K562 (cell line): ENCODE measurements around the gene GPR180.

Experiments used
- EHMT2 ChIP-seq: fragments of 450-650 bp; IDR thresholded peaks from 2 replicates; pipeline ENCODE4 v1.6.1; 2018; ENCODE audit warnings: antibody characterized with exemption
- FOXK1 ChIP-seq: sonication (generic); formaldehyde crosslinking; IDR thresholded peaks from 2 replicates; pipeline ENCODE4 v1.8.0; 2022; ENCODE audit warnings: missing genetic modification reagents, mild to moderate bottlenecking, borderline replicate concordance
- JUNB ChIP-seq: fragments of 450-650 bp; formaldehyde crosslinking; conservative IDR thresholded peaks from 2 replicates; pipeline ENCODE4 v1.4.0; 2020; ENCODE audit warnings: mild to moderate bottlenecking
- KLF10 ChIP-seq: fragments of 250-450 bp; sonication (Bioruptor Pico); IDR thresholded peaks from 2 replicates; pipeline ENCODE4 v1.6.1; 2021; ENCODE audit warnings: matching md5 sums
- MAZ ChIP-seq, 2 experiments: fragments of 450-650 bp in 1 of 2; sonication (generic) in 1 of 2; formaldehyde crosslinking; IDR thresholded peaks in 1 of 2; conservative IDR thresholded peaks in 1 of 2; 2 replicates each; pipeline versions ENCODE4 v1.4.0 to v1.5.0; 2020; ENCODE audit warnings: mild to moderate bottlenecking in 1 of 2, missing genetic modification reagents in 1 of 2
- MYC ChIP-seq, 2 experiments: fragments of 250-450 bp in 1 of 2; sonication (Bioruptor Pico) in 1 of 2; IDR thresholded peaks; 2 replicates each; pipeline versions ENCODE4 v1.5.1 to v1.6.1; 2012 to 2021; ENCODE audit warnings: low read depth in 2 of 2, borderline replicate concordance in 1 of 2, improper control_type of control experiment in 1 of 2, low read length in 1 of 2, mild to moderate bottlenecking in 1 of 2, moderate library complexity in 1 of 2
- RAD21 ChIP-seq, 2 experiments: fragments of 250-450 bp in 1 of 2; fragments of 450-650 bp in 1 of 2; sonication (Bioruptor Pico) in 1 of 2; formaldehyde crosslinking in 1 of 2; IDR thresholded peaks in 1 of 2; conservative IDR thresholded peaks in 1 of 2; 2 replicates each; pipeline versions ENCODE4 v1.4.0 to v1.8.0; 2020 to 2022; ENCODE audit warnings: mild to moderate bottlenecking in 2 of 2, moderate library complexity in 1 of 2
- ZNF449 ChIP-seq: fragments of 250-450 bp; sonication (Bioruptor Pico); IDR thresholded peaks from 2 replicates; pipeline ENCODE4 v1.8.0; 2022; ENCODE audit warnings: moderate library complexity, mild to moderate bottlenecking, inconsistent platforms
- ZNF696 ChIP-seq: fragments of 250-450 bp; sonication (Bioruptor Pico); conservative IDR thresholded peaks from 2 replicates; pipeline ENCODE4 v1.4.0; 2020; ENCODE audit warnings: mild to moderate bottlenecking, moderate library complexity
- ZSCAN29 ChIP-seq: fragments of 450-650 bp; IDR thresholded peaks from 2 replicates; pipeline ENCODE4 v1.6.1; 2017
- TF ChIP-seq, protein P1 (sequence below), 3 experiments: IDR thresholded peaks in 2 of 3; conservative IDR thresholded peaks in 1 of 3; 2 replicates each; pipeline ENCODE4 v1.5.1; 2011 to 2012; ENCODE audit warnings: low read length in 3 of 3, mild to moderate bottlenecking in 3 of 3, control low read depth in 2 of 3, improper control_type of control experiment in 1 of 3, inconsistent platforms in 1 of 3, low read depth in 1 of 3, mixed read lengths in 1 of 3, moderate library complexity in 1 of 3; ENCODE audit not compliant: insufficient read depth in 2 of 3

DNA sequence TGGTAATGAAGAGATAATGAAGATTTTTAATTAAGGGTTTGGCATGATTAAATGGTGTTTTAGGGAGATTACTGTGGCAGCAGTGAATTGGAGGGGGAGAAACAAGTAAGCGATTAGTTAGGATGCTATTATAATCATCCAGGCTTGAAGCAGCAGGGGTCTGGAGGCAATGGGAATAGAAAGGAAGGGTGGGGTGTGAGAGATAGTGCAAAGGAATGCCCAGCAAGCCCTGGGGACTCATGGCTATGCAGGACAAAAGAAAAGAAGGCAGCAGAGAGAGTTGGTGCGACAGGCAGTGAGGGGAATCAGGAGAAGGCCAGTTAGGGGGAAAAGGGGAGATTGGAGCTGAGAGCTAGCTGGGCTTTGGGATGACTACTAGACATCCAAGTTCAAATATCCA lies 76.1 kb downstream of the GPR180 start:
- TF ChIP-seq EHMT2 (no peak), MYC (IDR thresholded peaks at IDR 0.05; ENCODE audit: low read depth, low read length) (no peak), MYC (CRISPR knock-in tag; IDR thresholded peaks at IDR 0.05; ENCODE audit: borderline replicate concordance, low read depth) (no peak), ZNF449 (CRISPR knock-in tag) (no peak), KLF10 (CRISPR knock-in tag) (no peak), FOXK1 (CRISPR knock-in tag) (no peak), RAD21 (CRISPR knock-in tag; conservative IDR thresholded peaks at IDR 0.05 in 1 of 2, IDR thresholded peaks at IDR 0.05 in 1 of 2) (no peak), ZSCAN29 (no peak), JUNB (CRISPR knock-in tag) (no peak), ZNF696 (no peak), MAZ (CRISPR knock-in tag; conservative IDR thresholded peaks at IDR 0.05 in 1 of 2, IDR thresholded peaks at IDR 0.05 in 1 of 2) (no peak)
- TF ChIP-seq, protein P1, sequence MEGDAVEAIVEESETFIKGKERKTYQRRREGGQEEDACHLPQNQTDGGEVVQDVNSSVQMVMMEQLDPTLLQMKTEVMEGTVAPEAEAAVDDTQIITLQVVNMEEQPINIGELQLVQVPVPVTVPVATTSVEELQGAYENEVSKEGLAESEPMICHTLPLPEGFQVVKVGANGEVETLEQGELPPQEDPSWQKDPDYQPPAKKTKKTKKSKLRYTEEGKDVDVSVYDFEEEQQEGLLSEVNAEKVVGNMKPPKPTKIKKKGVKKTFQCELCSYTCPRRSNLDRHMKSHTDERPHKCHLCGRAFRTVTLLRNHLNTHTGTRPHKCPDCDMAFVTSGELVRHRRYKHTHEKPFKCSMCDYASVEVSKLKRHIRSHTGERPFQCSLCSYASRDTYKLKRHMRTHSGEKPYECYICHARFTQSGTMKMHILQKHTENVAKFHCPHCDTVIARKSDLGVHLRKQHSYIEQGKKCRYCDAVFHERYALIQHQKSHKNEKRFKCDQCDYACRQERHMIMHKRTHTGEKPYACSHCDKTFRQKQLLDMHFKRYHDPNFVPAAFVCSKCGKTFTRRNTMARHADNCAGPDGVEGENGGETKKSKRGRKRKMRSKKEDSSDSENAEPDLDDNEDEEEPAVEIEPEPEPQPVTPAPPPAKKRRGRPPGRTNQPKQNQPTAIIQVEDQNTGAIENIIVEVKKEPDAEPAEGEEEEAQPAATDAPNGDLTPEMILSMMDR (IDR thresholded peaks at IDR 0.05 in 2 of 3, conservative IDR thresholded peaks at IDR 0.05 in 1 of 3; ENCODE audit: insufficient read depth in 2 of 3, low read depth in 1 of 3, low read length in 3 of 3): no peak
